GM12892 (cell line): Measurements from ENCODE around the gene HOTAIR.

Experiments used
- DNase-seq: peaks from one replicate; pipeline ENCODE4 v3.0.0; 2011; ENCODE audit not compliant: insufficient read length
- FAIRE-seq: peaks from 2 replicates; lab custom pipeline; 2011; peaks lifted over from hg19 to GRCh38; lab: Jason Lieb, UNC
- POLR2A ChIP-seq: IDR thresholded peaks from 2 replicates; pipeline ENCODE4 v1.6.1; 2011; ENCODE audit warnings: low read depth, low read length, control low read depth
- POLR2AphosphoS5 ChIP-seq: IDR thresholded peaks from 2 replicates; pipeline ENCODE4 v1.6.1; 2011; ENCODE audit warnings: low read depth, low read length, control low read depth
- TAF1 ChIP-seq: IDR thresholded peaks from 2 replicates; pipeline ENCODE4 v1.6.1; 2011; ENCODE audit warnings: low read depth, mild to moderate bottlenecking, control low read depth, low read length, borderline replicate concordance

Gene HOTAIR

DNA sequence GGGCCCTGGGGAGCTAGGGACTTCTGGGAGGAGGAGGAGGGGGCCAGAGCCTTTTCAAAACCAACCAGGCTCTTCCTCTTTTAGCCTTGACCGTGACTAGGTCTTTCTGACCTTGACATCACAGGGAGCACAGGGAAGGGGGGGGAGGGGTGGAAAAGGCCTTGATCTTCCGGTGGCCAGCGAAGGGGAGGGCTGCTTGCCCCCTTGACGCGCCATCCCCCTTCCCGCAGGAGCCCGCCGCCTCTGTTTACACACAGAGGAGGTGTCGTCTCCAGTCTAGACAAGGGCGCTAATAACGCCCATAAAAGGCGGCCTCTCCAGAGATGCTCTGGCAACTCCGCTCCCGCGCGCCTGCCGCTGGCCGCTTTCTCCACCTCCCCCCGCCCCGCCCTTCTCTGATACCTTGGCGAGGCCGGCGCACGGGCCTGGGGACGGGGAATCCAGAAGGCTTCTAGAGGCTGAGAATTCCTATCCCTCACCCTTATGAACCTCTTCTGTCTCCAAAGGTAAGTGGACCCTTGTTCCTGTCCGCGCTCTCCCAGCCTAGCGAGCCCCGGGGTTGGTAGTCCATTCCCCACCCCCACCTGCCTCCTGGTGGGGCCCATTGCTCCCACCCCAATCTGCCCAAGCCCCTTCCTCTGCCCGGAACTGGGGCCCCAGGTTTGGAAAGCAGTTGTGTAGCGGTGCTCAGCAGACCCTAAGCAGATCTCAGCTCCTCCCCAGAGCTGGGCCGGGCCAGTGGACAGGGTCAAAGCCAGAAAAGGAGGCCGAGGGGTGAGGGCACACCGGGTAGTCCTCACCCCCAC lies 24.9 kb downstream of the HOTAIR start:
- DNase-seq (no peak), FAIRE-seq (no peak)
- no peak for TF ChIP-seq POLR2A
- no peak for TF ChIP-seq TAF1
- TF ChIP-seq POLR2AphosphoS5: no peak

DNA sequence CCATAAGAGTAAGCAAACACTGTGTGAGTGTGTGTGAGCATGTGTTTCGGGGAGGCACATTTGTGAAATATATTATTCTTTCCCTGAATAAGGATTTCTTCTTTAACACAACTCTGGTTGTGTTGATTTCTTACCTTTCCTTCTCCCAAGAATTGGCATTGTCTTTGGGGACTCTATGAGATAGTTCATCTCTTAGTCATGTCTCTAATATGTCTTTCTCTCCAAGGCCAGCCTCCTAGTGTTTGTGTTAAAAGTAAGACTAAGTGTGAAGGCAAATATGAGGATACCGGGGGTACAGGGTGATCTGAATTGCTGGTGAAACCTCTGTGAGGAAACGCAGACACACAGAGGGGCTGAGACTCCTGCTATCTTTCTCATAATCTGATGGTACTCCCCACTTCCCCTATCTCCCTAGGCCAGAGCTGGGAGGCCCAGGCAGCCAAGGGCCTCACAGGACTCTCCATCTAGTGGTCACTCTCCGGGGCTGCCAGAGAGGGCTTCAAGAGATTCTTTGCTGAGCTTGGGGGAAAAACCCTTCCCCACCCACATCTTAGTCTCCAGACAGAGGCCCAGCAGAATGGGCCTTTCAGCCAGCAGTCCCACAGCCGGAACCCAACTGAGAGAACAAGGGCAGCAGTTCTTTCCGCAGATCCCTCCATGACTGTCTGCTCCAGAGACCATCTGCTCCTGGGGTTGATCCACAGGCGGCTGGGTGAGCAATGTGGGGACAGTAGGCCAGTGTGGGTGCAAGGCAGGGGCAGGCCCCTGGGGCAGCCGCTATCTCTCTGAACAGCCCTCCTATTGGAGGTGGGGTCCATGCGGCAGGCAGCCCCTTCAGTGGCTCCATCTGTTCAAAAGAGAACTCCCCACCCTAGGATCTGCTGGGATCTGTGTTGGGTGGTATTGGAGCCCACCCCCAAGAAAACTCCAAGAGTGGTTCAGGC lies 25.8 kb downstream of the HOTAIR start:
- FAIRE-seq (no peak), DNase-seq (no peak)
- no peak for TF ChIP-seq TAF1
- no peak for TF ChIP-seq POLR2AphosphoS5
- no peak for TF ChIP-seq POLR2A

DNA sequence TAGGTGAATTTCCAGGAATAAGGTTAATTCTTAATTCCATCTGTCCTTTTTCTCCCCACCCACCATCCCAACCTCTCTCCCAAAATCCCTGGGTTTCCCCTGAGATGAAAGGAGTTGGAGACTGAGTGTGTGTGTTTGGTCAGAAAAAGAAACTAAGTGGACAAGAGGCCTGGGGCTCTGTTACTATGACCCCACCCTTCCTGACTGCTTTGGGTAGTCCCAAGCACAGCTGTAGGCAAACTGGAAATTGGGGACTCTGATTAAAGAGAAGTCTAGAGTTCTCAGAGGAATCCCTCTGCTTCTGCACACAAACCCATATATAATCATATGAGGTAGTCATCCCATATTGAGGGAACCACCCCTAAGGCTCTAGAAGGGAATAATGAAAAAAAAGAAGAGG lies 27.0 kb downstream of the HOTAIR start:
- TF ChIP-seq POLR2A (no peak), POLR2AphosphoS5 (no peak), TAF1 (no peak)
- FAIRE-seq (no peak), DNase-seq (no peak)

DNA sequence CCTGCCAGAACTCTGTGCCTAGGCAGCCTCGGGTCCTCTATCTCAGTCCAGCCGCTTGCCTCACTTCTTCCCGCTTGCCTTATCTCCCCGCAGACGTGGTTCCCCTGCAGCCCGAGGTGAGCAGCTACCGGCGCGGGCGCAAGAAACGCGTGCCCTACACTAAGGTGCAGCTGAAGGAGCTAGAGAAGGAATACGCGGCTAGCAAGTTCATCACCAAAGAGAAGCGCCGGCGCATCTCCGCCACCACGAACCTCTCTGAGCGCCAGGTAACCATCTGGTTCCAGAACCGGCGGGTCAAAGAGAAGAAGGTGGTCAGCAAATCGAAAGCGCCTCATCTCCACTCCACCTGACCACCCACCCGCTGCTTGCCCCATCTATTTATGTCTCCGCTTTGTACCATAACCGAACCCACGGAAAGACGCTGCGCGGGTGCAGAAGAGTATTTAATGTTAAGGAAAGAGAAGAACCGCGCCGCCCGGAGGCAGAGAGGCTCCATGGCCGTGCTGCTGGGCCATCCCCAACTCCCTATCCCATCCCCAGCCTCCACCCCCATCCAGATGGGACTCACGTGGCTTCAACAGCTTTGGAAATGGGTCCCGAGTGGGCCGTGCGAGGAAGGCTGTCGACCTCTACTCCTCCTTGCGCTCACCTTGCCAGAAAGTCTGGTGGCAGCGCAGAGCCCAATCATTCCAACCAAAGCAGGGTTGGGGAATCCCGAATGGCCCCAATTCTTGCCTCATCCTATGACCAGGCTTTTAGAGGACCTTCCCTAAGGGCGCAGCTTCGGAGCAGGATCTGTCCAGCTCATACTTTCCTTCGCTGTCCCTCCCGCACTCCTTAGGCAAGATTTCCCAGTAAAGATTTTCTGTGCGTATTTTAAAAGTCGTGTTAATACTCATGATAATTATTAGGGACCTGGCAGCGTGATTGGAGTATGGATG lies 29.6 kb downstream of the HOTAIR start:
- no peak for FAIRE-seq
- DNase-seq: no peak

DNA sequence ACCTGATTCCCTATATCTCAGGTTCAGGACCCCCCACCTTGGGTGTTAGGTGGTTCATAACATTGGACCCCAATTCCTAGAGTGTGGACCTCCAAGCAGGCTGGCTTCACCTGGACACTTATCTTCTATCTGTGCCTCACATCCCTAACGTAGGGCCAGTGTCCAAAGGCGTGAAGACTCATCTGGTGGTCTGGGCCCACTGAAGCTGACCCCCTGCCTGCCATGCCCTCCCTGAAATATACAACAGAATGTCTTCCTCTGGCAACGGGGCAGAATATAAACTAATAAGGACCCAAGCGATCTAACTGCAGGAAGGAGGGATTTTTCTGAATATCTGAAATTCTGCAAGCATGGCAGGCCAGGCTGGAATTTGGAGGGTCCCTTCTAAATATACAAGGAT lies 30.5 kb downstream of the HOTAIR start:
- no peak for DNase-seq
- FAIRE-seq: no peak
- TF ChIP-seq POLR2AphosphoS5 (no peak), TAF1 (no peak), POLR2A (no peak)

More for the DNA sequence above, 29.6 kb downstream of the HOTAIR start:
- no peak for TF ChIP-seq TAF1
- no peak for TF ChIP-seq POLR2AphosphoS5
- TF ChIP-seq POLR2A: no peak

DNA sequence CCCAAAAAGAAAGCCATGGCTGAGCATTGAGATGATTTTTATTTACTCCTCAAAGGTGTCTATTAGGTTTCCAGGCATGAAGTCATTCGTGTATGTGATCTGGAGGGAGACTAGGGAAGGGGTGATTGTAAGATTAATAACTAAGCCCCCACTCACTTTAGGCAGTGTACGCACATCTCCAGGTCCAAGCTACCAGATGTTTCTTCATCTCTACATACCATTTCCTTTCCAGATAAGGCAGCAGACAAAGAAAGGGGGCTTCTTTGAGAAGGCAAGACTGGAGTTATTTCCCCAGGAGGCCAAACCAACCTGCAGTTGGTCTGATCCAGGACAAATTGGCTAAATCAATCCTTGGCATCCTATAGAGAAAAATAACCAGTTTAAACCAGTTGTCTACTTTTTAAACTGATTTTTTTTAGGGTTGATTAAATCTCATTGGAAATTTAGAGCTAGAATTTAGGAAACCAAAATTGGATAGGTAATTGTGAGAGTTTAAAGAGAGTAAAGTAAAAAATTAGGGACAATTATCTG lies 32.2 kb downstream of the HOTAIR start:
- no peak for TF ChIP-seq POLR2A
- TF ChIP-seq TAF1: no peak
- TF ChIP-seq POLR2AphosphoS5: no peak
- DNase-seq (no peak), FAIRE-seq (no peak)

DNA sequence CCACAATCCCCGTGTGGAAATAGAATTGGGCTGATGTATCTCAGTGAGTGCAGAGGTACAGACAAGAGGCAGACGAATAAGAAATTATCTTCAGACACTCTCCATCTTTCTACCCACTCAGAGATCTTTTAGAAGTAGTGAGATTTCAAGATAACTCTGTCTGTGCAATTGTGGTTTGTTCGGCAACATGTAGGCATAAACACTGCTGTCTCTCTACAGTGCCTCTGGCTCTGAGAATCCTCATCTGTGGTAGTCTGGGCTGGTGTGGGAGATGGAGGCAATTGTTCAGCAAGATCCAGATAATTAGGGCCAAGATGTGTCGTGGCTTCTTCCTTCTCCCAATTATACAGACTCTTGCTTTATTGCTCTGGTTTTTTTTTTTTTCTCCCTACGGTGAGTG lies 33.0 kb downstream of the HOTAIR start:
- DNase-seq: no peak
- FAIRE-seq: no peak
- TF ChIP-seq POLR2AphosphoS5: no peak
- no peak for TF ChIP-seq TAF1
- no peak for TF ChIP-seq POLR2A

DNA sequence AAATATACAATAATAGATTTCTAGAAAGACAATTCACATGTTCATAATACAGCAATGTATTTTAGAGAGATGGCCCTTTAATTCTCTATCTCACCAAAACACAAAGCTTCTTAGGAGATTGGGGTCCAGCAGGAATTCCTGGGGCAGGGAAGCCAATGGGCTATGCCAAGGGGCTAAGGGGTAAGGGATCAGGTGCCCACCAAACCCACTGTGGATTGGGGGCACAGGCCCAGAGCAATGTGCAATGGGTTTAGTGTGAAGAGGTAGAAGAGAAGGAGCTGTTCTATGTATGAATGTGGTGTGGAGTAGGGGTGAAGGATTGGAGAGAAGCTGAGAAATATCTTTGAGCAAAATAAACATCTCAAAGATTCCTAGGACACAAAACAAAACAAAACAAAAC lies 33.6 kb downstream of the HOTAIR start:
- no peak for FAIRE-seq

DNA sequence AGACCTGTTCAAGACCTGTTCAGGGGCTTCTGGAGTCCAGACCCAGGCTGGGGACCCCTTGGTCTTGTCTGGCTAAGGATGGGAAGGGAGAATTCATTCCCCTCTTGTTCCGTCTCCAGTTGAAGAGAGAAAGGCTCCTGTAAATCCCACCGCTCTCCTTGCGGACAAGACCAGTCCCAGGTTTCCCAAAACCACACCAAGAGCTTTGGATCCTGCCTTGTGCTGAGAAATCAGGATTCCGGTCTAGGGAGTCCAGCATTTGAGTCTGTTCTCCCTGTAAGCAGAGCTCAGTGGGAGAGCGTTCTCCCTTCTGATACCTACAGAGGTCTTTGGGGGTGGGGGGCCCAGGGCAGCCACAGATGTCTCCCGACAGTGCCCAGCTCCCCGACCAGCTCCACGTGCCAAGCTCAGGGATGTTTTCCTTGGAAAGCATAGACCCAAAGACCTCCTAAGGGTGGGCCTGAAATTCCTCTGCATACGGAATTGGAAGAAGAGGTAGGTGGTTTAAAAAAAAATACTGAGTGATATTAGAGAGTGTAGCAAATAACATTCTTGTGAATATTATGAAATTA lies 34.2 kb downstream of the HOTAIR start:
- FAIRE-seq (no peak), DNase-seq (no peak)
- no peak for TF ChIP-seq POLR2A
- TF ChIP-seq TAF1: no peak
- TF ChIP-seq POLR2AphosphoS5: no peak

More for the DNA sequence above, 33.6 kb downstream of the HOTAIR start:
- TF ChIP-seq POLR2A (no peak), TAF1 (no peak), POLR2AphosphoS5 (no peak)
- no peak for DNase-seq
